Keratinocyte (primary cell): ENCODE results near the gene PACS2. TPM values are rescaled to one million over a fixed set of nuclear protein-coding genes. Genes with fewer than 3 reads are reported as not detected.

ENCODE experiments used
- DNase-seq: peaks from one replicate; pipeline ENCODE4 v3.0.0-alpha.2; 2011; ENCODE audit warnings: low read depth, missing footprints, low spot score
- FAIRE-seq: peaks from 2 replicates; lab custom pipeline; 2011; peaks lifted over from hg19 to GRCh38; lab: Jason Lieb, UNC
- H2AFZ ChIP-seq: 2 replicates; pipeline ENCODE4 v1.6.0; 2012; ENCODE audit warnings: low read length, control low read depth, inconsistent platforms; ENCODE audit not compliant: control insufficient read depth
- H3K27ac ChIP-seq: 2 replicates; pipeline ENCODE4 v1.5.1; 2011; ENCODE audit warnings: low read length; ENCODE audit not compliant: control insufficient read depth, insufficient read depth
- H3K27me3 ChIP-seq: 3 replicates; pipeline ENCODE4 v1.6.0; 2011; ENCODE audit warnings: low read length; ENCODE audit not compliant: control insufficient read depth, insufficient read depth; ENCODE audit errors: extremely low read depth
- H3K36me3 ChIP-seq, 2 experiments: 2 replicates in 1 of 2; 3 replicates in 1 of 2; pipeline ENCODE4 v1.5.1; 2011; ENCODE audit warnings: low read length in 2 of 2, mild to moderate bottlenecking in 1 of 2; ENCODE audit not compliant: control insufficient read depth in 2 of 2, insufficient read depth in 2 of 2; ENCODE audit errors: extremely low read depth in 1 of 2
- H3K4me1 ChIP-seq: 3 replicates; pipeline ENCODE4 v1.5.1; 2011; ENCODE audit warnings: low read length; ENCODE audit not compliant: control insufficient read depth, insufficient read depth; ENCODE audit errors: extremely low read depth
- H3K4me2 ChIP-seq: 3 replicates; pipeline ENCODE4 v1.6.0; 2011; ENCODE audit warnings: low read depth, low read length; ENCODE audit not compliant: control insufficient read depth, insufficient read depth; ENCODE audit errors: extremely low read depth
- H3K4me3 ChIP-seq, 3 experiments: fragments of 200-600 bp in 1 of 3; sonication (generic) in 1 of 3; 2 replicates in 2 of 3; 3 replicates in 1 of 3; pipeline ENCODE4 v1.5.1; 2011 to 2016; ENCODE audit warnings: low read length in 3 of 3, mild to moderate bottlenecking in 3 of 3, control low read depth in 2 of 3, inconsistent platforms in 1 of 3, low read depth in 1 of 3, mixed read lengths in 1 of 3, mixed run types in 1 of 3, moderate library complexity in 1 of 3; ENCODE audit not compliant: control insufficient read depth in 2 of 3, insufficient read depth in 2 of 3; ENCODE audit errors: extremely low read depth in 1 of 3
- H3K79me2 ChIP-seq: 2 replicates; pipeline ENCODE4 v1.6.0; 2012; ENCODE audit warnings: low read length; ENCODE audit not compliant: control insufficient read depth, insufficient read depth
- H3K9ac ChIP-seq: 3 replicates; pipeline ENCODE4 v1.6.0; 2011; ENCODE audit warnings: low read length; ENCODE audit not compliant: control insufficient read depth, insufficient read depth; ENCODE audit errors: extremely low read depth
- H3K9me1 ChIP-seq: 3 replicates; pipeline ENCODE4 v1.6.0; 2011; ENCODE audit warnings: low read length; ENCODE audit not compliant: control insufficient read depth, insufficient read depth; ENCODE audit errors: extremely low read depth
- H3K9me3 ChIP-seq: 2 replicates; pipeline ENCODE4 v1.5.1; 2012; ENCODE audit warnings: low read depth, low read length; ENCODE audit not compliant: control insufficient read depth
- H4K20me1 ChIP-seq: 3 replicates; pipeline ENCODE4 v1.6.0; 2011; ENCODE audit warnings: low read length; ENCODE audit not compliant: control insufficient read depth, insufficient read depth; ENCODE audit errors: extremely low read depth
- CTCF ChIP-seq, 3 experiments: IDR thresholded peaks in 1 of 3; conservative IDR thresholded peaks in 1 of 3; optimal IDR thresholded peaks in 1 of 3; 2 replicates in 2 of 3; 3 replicates in 1 of 3; pipeline versions ENCODE3 to v1.5.1; 2011; ENCODE audit warnings: low read length in 3 of 3, mild to moderate bottlenecking in 3 of 3, moderate library complexity in 2 of 3, control low read depth in 1 of 3, inconsistent platforms in 1 of 3; ENCODE audit not compliant: insufficient read depth in 2 of 3; ENCODE audit errors: extremely low read depth in 1 of 3
- EZH2 ChIP-seq: IDR thresholded peaks from one replicate; pipeline ENCODE4 v1.6.1; 2012; ENCODE audit warnings: inconsistent platforms, mild to moderate bottlenecking, low read length, moderate library complexity
- dilution Hi-C: fragments of 300-500 bp; cut with MboI; formaldehyde crosslinking; loops from one replicate; pipeline ENCODE4 v1.7.0; 2020; ENCODE audit warnings: low sequenced_read_pairs; ENCODE audit not compliant: extremely low pct_ligation_motif_present
- polyA plus RNA-seq, 5 experiments: library from polyadenylated mRNA; depleted of rRNA in 3 of 5; stranded (reverse) in 3 of 5; stranded (forward) in 1 of 5; unstranded in 1 of 5; fragments of >200 nt; gene quantifications; 1 replicate in 1 of 5; 2 replicates in 3 of 5; 3 replicates in 1 of 5; pipeline versions ENCODE4 v1.2.1 to v1.2.3, GENCODE V29; 2011 to 2012; ENCODE audit warnings: missing spikeins in 2 of 5, low read depth in 1 of 5, low replicate concordance in 1 of 5

Gene PACS2
- polyA plus RNA-seq, 1 donor (not counting 4 experiments of a cell fraction or from before 2014, with no cell fraction given) = 11.8 TPM

GRCh38 chr14:105420974-105421674 is 106.6 kb downstream of the PACS2 start:
- peaks cover 6% of the 10 kb centered on the region in 2 experiments for H3K36me3 ChIP-seq

GRCh38 chr14:105421723-105422615 is 107.4 kb downstream of the PACS2 start:
- H3K4me3 ChIP-seq = no peak overlapping the region
- H3K36me3 ChIP-seq = peaks cover 11 to 14% of the 10 kb centered on the region in 2 experiments
- dilution Hi-C loops = no loop called here
- peaks cover 67% of the 10 kb centered on the region for H3K79me2 ChIP-seq
- no peak overlapping the region for H3K27ac ChIP-seq
- DNase-seq (no peak), FAIRE-seq (no peak)
- peak overlapping the region; percentile 81 for H3K4me2 ChIP-seq
- peaks cover 10% of the 10 kb centered on the region for H3K4me1 ChIP-seq
- H2AFZ ChIP-seq = no peak overlapping the region
- TF ChIP-seq CTCF (optimal IDR thresholded peaks at IDR 0.05 in 1 of 3, IDR thresholded peaks at IDR 0.05 in 1 of 3, conservative IDR thresholded peaks at IDR 0.05 in 1 of 3; ENCODE audit: extremely low read depth in 1 of 3, insufficient read depth in 2 of 3, low read length in 3 of 3) (no peak), EZH2 (no peak)
- peak overlapping the region; percentile 83 for H3K9ac ChIP-seq
- H3K9me3 ChIP-seq = no peaks in the 10 kb centered on the region
- H3K27me3 ChIP-seq = no peaks in the 10 kb centered on the region
- peaks cover 12% of the 10 kb centered on the region for H4K20me1 ChIP-seq
- no peaks in the 10 kb centered on the region for H3K9me1 ChIP-seq

More at GRCh38 chr14:105420974-105421674, 106.6 kb downstream of the PACS2 start:
- DNase-seq (no peak), FAIRE-seq (no peak)
- Histone ChIP-seq H3K27me3 (no peaks in the 10 kb centered on the region), H3K9me1 (no peaks in the 10 kb centered on the region), H4K20me1 (peaks cover 7% of the 10 kb centered on the region), H3K79me2 (peaks cover 58% of the 10 kb centered on the region), H3K4me2 (peak overlapping the region; percentile 81), H3K9ac (peak overlapping the region; percentile 83), H3K9me3 (no peaks in the 10 kb centered on the region), H3K4me3 (peak overlapping the region; percentile 70 to 89 (median 83)), H3K27ac (peak overlapping the region; percentile 36), H3K4me1 (peaks cover 10% of the 10 kb centered on the region), H2AFZ (no peak overlapping the region)
- dilution Hi-C loops = no loop called here
- TF ChIP-seq EZH2 = no peak
- no peak for TF ChIP-seq CTCF (optimal IDR thresholded peaks at IDR 0.05 in 1 of 3, IDR thresholded peaks at IDR 0.05 in 1 of 3, conservative IDR thresholded peaks at IDR 0.05 in 1 of 3; ENCODE audit: extremely low read depth in 1 of 3, insufficient read depth in 2 of 3, low read length in 3 of 3)
